Subcutaneous adipose tissue (tissue), 4 donors: ENCODE data around the gene NEURL1B. TPM values are rescaled to one million over a fixed set of nuclear protein-coding genes. Genes with fewer than 3 reads are reported as not detected.

Experiments used
- CTCF ChIP-seq: fragments of 450-650 bp; IDR thresholded peaks from one replicate; pipeline ENCODE4 v1.5.1; 2016; ENCODE audit warnings: low read depth, mild to moderate bottlenecking, control low read depth, antibody characterized with exemption, moderate library complexity
- total RNA-seq, 4 donors: library from RNA; depleted of rRNA; stranded (reverse); fragments of >200 nt; gene quantifications; one replicate each; pipeline ENCODE4 v1.1.0, GENCODE V29; 2016

Gene NEURL1B
- total RNA-seq, 4 donors from 2014 or later = 4.9 to 38.4 (median 13.0) TPM

- no peak for TF ChIP-seq CTCF
Observed at GRCh38 chr5:172678902-172679301, 37.8 kb downstream of the NEURL1B start.

- TF ChIP-seq CTCF = no peak
Observed at GRCh38 chr5:172679628-172680212, 38.7 kb downstream of the NEURL1B start.

DNA sequence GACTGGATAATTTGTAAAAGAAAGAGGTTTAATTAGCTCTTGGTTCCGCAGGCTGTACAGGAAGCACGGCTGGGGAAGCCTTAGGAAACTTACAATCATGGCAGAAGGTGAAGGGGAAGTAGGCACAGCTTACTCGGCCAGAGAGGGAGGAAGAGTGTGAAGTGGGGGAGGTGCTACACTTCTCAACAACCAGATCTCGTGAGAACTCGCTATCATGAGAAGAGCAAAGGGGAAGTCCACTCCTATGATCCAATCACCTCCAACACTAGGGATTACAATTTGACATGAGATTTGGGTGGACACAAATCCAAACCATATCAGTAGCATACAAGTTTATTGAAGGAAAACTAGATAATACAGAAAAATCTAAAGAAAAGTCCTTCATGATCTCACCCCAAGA lies 39.9 kb downstream of the NEURL1B start:
- TF ChIP-seq CTCF = no peak

DNA sequence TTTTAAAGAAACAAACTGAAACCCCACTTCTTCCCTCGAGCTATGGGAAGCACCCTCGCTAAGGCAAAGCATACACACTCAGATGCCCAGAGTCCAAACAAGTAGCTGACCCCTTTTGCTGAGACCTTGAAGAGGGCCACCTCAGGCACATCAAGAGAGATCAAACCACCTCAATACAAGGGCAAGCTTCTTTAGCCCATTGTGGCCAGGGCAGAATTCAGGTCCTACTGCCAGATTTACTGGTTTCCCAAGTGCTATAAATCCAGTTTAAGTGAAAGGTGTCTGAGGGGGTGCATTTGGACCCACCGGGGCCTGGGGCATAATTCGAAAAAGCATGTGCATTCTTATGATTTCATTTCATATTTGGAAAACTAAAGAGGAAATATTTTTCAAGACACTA lies 40.4 kb downstream of the NEURL1B start:
- no peak for TF ChIP-seq CTCF

- no peak for TF ChIP-seq CTCF
Observed at GRCh38 chr5:172683264-172683644, 42.2 kb downstream of the NEURL1B start.

- no peak for TF ChIP-seq CTCF
Observed at GRCh38 chr5:172683645-172684471, 42.8 kb downstream of the NEURL1B start.

DNA sequence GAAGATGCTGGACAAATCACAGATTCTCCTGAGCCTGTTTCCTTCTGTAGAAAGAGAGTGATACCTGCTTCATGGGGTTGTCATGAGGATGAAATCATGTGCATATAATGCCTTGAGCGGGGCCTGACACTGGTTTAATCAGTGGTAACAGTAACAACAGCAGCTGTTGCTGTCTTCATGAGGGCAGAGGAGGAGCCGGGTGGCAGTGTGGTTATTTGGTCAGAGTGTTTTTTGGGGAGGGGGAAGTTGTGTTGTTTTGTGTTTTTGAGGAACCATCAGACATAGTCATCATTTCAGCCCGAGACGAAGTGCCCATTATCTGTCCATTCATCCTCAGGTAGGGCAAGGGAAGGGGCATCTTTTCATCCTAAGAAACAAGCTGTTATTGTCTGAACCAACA lies 44.0 kb downstream of the NEURL1B start:
- TF ChIP-seq CTCF = no peak
